ENCODE measurements around the gene FAM24B.

DNA sequence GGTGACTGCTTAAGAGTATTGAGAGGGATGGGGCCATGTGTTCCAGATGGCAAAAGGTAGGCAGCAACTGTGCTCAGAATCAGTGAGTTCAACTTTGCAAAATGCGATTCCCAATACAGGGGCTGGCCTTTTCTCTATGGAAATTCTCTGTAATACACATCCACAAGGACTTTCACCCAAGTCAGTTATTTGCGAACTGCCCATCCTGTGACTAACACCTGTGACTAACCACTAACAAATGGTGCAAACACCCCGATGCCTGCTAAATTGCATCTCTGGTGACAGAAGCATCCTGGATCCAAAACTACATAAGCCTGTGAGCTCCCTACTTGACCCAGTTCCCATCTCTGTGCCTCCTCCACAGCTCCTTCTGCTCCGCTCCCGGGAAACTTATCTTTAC, 24.7 kb downstream of the FAM24B start:
- no peak for TF ChIP-seq CTCF (conservative IDR thresholded peaks at IDR 0.05 in 1 of 2, IDR thresholded peaks at IDR 0.05 in 1 of 2; ENCODE audit: extremely low read depth in 1 of 2, insufficient read depth in 1 of 2, low read depth in 1 of 2, low read length in 2 of 2)
- no peak for TF ChIP-seq EZH2 (IDR thresholded peaks at IDR 0.05; ENCODE audit: borderline replicate concordance, low read length)

All from mammary epithelial cell (primary cell).